Renal cortex interstitium (tissue), 11 donors: Measurements from ENCODE around the gene GIPC1. TPM values are rescaled to one million over a fixed set of nuclear protein-coding genes. Genes with fewer than 3 reads are reported as not detected.

Experiments used
- DNase-seq, 11 donors: peaks; one replicate each; pipeline ENCODE4 v3.0.0-alpha.2; 2013; ENCODE audit warnings: low read depth in 9 of 11, low spot score in 4 of 11; ENCODE audit errors: extremely low read depth in 1 of 11
- polyA plus RNA-seq, 3 donors: library from polyadenylated mRNA; unstranded; fragments of 120-200 nt; gene quantifications; one replicate each; pipeline ENCODE4 v1.2.1, GENCODE V29; 2013; ENCODE audit not compliant: insufficient read length in 3 of 3

Gene GIPC1
- polyA plus RNA-seq, 3 donors, result 56.0 to 87.9 (median 85.0) TPM

DNA sequence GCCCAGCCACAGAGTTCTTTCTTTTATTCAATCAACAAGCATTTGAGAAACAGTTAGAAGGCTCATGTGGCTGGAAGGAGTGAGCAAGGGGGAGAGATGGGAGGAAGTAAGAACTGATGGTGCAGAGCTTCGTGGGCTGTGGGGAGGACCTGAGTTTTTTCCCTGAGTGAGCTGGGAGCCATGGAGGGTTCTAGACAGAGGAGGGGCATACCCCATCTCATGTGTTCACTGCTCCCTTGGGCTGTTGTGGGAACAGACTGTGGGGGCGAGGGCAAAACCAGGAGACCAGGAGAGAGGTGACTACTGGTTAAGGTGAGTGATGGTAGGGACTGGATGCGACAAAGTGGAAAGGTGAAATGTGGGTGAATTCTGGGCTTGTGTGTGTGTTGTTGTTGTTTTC lies 65.2 kb downstream of the GIPC1 start:
- DNase-seq, result no peak

DNA sequence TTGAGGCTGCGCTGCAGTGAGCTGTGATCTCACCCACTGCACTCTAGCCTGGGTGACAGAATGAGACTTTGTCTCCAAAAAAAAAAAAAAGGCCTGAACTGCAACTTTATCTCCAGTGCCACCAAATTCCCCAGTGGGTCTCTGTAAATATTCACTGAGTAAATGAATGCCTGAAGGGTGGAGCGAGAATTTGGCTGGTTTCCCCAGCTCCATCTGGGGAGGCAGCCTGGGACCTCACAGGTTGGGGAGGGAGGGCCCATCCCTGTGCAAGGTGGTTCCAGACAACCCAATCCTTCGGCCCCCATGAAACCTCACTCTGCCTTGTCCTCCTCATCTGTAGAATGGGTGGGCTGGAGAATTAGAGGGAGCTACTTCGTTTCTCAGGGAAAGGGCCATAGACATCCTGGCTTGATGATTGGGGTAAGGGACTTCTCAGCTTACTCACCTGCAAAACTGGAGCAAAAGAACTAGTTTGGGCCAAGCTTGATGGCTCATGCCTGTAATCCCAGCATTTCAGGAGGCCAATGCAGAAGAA lies 67.0 kb downstream of the GIPC1 start:
- no peak for DNase-seq

Other genes with a start within 250 kb of the GIPC1 start
- 10 to 100 TPM; 16.4 to 19.2 (median 18.4) TPM for gene ADGRE5, start 114.7 kb downstream of the GIPC1 start, polyA plus RNA-seq
- 10 to 100 TPM; 49.4 to 63.4 (median 62.7) TPM for gene DDX39A, start 76.8 kb downstream of the GIPC1 start, polyA plus RNA-seq
- gene PKN1, start 62.8 kb downstream of the GIPC1 start, polyA plus RNA-seq, result 100 to 1,000 TPM in 1 of 3 donors, 10 to 100 TPM in 2; 87.0 to 106 (median 98.6) TPM
- 10 to 100 TPM in 1 of 3 donors, 1 to 10 TPM in 2; 1.6 to 13.3 (median 4.5) TPM for gene PTGER1, start 20.8 kb downstream of the GIPC1 start, polyA plus RNA-seq
- 100 to 1,000 TPM in 1 of 3 donors, 10 to 100 TPM in 2; 76.2 to 108 (median 97.3) TPM for gene DNAJB1, start 22.3 kb upstream of the GIPC1 start, polyA plus RNA-seq
- 100 to 1,000 TPM; 130 to 151 (median 147) TPM for gene TECR, start 33.5 kb upstream of the GIPC1 start, polyA plus RNA-seq
- gene NDUFB7, start 75.9 kb upstream of the GIPC1 start, polyA plus RNA-seq, result 100 to 1,000 TPM in 2 of 3 donors, 10 to 100 TPM in 1; 67.6 to 121 (median 120) TPM
- gene CLEC17A, start 87.0 kb upstream of the GIPC1 start, polyA plus RNA-seq, result under 1 TPM; 0.11 to 0.44 (median 0.16) TPM
- gene ADGRE3, start 178.7 kb upstream of the GIPC1 start, polyA plus RNA-seq, result under 1 TPM; 0.16 to 0.23 (median 0.19) TPM
- gene ZNF333, start 193.9 kb upstream of the GIPC1 start, polyA plus RNA-seq, result 10 to 100 TPM; 17.4 to 29.8 (median 18.2) TPM